Ectodermal cell (in vitro differentiated cells): ENCODE results near the gene NMBR.
"Not testable (repeated sequence)": the region's sequence is repeated elsewhere in the genome, so short reads cannot be mapped to it uniquely, and the experiment has no call there.

Experiments
- H3K27ac ChIP-seq: 2 replicates; pipeline ENCODE4 v1.7.0; 2013; ENCODE audit warnings: mild to moderate bottlenecking, low read depth, low read length; ENCODE audit not compliant: insufficient read depth, poor library complexity, severe bottlenecking
- H3K27me3 ChIP-seq: 2 replicates; pipeline ENCODE4 v1.7.0; 2013; ENCODE audit warnings: mild to moderate bottlenecking, low read length; ENCODE audit not compliant: insufficient read depth, control insufficient read depth, poor library complexity, severe bottlenecking
- H3K36me3 ChIP-seq: one replicate; pipeline ENCODE4 v1.7.0; 2013; ENCODE audit warnings: low read length; ENCODE audit not compliant: control insufficient read depth, insufficient read depth
- H3K4me1 ChIP-seq: one replicate; pipeline ENCODE4 v1.7.0; 2013; ENCODE audit warnings: low read length; ENCODE audit not compliant: control insufficient read depth, insufficient read depth
- H3K4me3 ChIP-seq: 2 replicates; pipeline ENCODE4 v1.7.0; 2013; ENCODE audit warnings: low read depth, low read length, control low read depth; ENCODE audit not compliant: insufficient read depth
- H3K9me3 ChIP-seq: 2 replicates; pipeline ENCODE4 v1.7.0; 2013; ENCODE audit warnings: mild to moderate bottlenecking, low read length, moderate library complexity; ENCODE audit not compliant: control insufficient read depth
- whole genome bisulfite sequencing, 2 experiments: methylation state at CpG; one replicate each; pipeline ENCODE4 v1.1.7; 2013; ENCODE audit warnings: missing lambda C conversion rate in 2 of 2; 5-methylcytosine and 5-hydroxymethylcytosine counted together

Gene NMBR

DNA sequence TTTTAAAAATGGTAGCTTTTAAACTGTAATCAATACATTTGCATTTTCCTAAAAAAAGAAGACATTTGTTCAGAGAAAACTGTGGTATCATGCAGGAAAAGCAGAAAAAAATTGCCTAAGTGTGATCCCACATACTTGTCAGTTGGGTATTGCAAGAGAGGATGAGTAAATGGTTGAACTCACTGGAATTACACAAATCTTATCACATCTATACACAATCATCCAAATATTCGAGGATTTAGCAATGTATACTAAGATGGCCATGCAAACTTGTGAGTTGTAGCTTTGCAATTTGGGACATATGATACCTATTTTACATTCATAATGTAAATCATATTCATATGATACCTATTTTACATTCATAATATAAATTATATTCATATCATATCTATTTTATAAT is 72.4 kb downstream of the NMBR start:
- Histone ChIP-seq H3K9me3 (no peaks in the 10 kb centered on the region), H3K36me3 (no peaks in the 10 kb centered on the region), H3K27me3 (no peaks in the 10 kb centered on the region), H3K4me3 (no peak overlapping the region), H3K4me1 (no peaks in the 10 kb centered on the region), H3K27ac (no peak overlapping the region)
- no CpG with 5 or more reads among the region's 1 CpG for WGBS, 2 experiments

DNA sequence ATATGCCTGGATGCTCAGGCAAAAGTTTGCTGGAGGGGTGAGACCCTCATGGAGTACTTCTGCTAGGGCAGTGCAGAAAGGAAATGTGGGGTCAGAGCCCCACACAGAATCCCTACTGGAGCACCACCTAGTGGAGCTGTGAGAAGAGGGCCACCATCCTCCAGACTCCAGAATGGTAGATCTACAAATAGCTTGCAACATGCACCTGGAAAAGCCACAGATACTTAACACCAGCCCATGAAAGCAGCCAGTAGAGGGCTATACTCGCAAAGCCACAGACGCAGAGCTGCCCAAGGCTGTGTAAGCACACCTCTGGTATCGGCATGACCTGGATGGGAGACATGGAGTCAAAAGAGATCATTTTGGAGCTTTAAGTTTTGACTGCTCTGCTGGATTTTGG is 74.9 kb downstream of the NMBR start:
- H3K36me3 ChIP-seq: no peaks in the 10 kb centered on the region
- WGBS, 2 experiments: 86 to 92% methylated on average over 3 of the region's 3 CpGs

DNA sequence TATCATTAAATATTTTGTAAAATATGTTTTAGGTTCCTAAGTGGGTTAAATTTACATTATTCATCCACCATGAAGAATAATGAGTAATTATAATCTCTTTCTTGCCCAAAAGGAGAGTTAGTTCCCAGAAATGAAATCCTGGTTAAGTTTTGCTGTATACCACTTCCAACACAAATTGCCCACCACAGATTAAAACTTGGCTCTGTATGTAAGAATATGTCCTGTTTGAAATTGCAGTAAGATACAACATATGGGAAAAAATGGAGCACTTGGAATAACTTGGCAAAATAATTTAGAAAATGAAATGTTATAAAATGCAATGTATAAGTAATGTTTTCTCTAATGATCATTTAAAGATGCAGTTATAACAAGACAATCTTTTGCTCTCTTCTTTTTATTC is 78.5 kb downstream of the NMBR start:
- H3K36me3 ChIP-seq: no peaks in the 10 kb centered on the region
- H3K9me3 ChIP-seq: no peaks in the 10 kb centered on the region
- H3K4me1 ChIP-seq: no peaks in the 10 kb centered on the region
- H3K4me3 ChIP-seq: no peak overlapping the region
- H3K27ac ChIP-seq: no peak overlapping the region
- H3K27me3 ChIP-seq: no peaks in the 10 kb centered on the region

More for the DNA sequence above, 74.9 kb downstream of the NMBR start:
- H3K27ac ChIP-seq: no peak overlapping the region
- H3K4me1 ChIP-seq: no peaks in the 10 kb centered on the region
- H3K4me3 ChIP-seq: no peak overlapping the region
- no peaks in the 10 kb centered on the region for H3K27me3 ChIP-seq
- H3K9me3 ChIP-seq: no peaks in the 10 kb centered on the region

DNA sequence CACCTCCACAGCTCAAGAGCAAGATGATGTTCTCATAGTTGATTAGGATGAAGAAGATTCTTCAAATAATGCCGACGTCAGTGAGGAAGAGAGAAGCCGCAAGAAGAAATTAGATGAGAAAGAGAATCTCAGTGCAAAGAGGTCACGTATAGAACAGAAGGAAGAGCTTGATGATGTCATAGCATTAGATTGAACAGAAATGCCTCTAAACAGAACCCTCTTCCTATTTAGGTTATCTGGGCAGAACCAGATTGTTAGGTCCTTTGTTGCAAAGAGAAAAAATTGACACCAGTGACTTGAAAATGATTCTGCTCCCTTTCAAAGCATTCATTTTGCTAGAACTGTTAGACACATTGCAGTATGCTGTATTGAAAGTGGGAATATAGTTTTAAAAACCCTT is 84.1 kb downstream of the NMBR start:
- H3K27ac ChIP-seq, H3K4me1 ChIP-seq, H3K4me3 ChIP-seq, H3K36me3 ChIP-seq, H3K27me3 ChIP-seq, H3K9me3 ChIP-seq: not testable (repeated sequence)
- 89 to 98% methylated on average over 4 of the region's 4 CpGs for WGBS, 2 experiments

DNA sequence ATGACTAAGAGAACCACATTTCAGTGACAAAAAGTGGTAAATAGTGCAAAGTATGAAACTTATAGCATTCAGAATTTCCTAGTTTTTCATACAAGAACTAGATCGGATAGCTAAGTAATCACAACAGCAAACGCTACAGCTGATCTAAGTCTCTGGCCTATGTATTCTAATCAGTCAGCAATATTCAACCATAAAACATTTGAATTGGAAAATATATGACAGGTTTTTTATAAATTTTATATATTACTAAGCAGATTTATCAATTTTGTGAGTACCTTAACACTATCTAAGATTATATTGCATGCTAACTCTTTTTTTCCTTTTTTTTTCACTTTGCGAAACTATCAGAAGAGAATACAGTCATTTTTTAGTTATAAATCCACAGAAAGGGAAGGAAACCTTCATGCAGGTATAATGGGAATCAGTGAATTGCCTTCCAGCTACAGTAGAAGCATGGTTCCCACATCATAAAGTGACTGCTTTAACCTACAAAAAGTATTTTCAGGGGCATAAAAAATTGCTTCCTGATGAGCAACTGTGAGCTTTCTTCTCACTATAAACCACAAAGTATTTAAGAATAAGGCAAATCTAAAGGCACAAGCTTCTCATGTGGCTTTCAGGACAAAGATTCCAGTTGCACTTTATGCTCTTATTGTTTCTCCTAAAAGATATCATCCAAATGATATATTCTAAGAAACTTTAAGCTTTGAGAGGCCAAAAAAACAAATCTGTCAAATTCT is 88.2 kb downstream of the NMBR start:
- H3K27me3 ChIP-seq: no peaks in the 10 kb centered on the region
- no peaks in the 10 kb centered on the region for H3K4me1 ChIP-seq
- H3K36me3 ChIP-seq: no peaks in the 10 kb centered on the region
- no peaks in the 10 kb centered on the region for H3K9me3 ChIP-seq
- H3K27ac ChIP-seq: no peak overlapping the region
- 96 to 100% methylated on average over 2 to 3 of the region's 3 CpGs for WGBS, 2 experiments
- H3K4me3 ChIP-seq: no peak overlapping the region

DNA sequence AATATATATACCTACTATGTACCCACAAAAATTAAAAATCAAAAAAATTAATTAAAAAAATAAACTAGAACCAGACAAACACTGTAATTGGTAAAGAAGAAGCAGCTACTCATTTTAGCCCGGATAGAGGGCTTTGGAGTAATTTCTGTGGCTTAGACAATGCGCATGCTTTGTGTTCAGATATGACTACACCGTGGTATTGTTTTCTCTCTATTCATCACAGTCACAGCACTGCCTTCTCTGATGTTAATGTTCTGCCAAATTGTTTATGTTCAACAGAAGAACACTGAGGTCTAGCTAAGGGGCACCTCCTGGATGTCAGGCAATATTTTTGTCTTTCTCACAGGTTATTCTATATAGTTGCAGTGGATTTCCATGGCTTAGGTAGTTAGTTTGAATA is 91.7 kb downstream of the NMBR start:
- Histone ChIP-seq H3K27ac (no peak overlapping the region), H3K27me3 (no peaks in the 10 kb centered on the region), H3K36me3 (no peaks in the 10 kb centered on the region), H3K4me1 (no peaks in the 10 kb centered on the region), H3K4me3 (no peak overlapping the region), H3K9me3 (no peaks in the 10 kb centered on the region)
- 95 to 96% methylated on average over 3 of the region's 3 CpGs for WGBS, 2 experiments

DNA sequence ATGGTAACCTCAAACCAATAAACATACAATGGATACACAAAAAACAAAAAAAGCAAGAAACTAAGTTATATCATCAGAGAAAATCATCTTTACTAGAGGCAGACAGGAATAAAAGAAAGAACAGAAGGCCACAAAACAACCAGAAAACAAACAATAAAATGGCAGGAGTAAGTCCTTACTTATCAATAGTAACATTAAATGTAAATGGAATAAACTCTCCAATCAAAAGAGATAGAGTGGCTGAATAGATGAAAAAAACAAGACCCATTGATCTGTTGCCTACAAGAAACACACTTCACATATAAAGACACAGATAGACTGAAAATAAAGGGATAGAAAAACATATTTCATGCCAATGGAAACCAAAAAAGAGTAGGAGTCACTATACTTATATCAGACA is 95.5 kb downstream of the NMBR start:
- Histone ChIP-seq H3K27me3 (no peaks in the 10 kb centered on the region), H3K27ac (no peak overlapping the region), H3K4me1 (no peaks in the 10 kb centered on the region), H3K36me3 (no peaks in the 10 kb centered on the region), H3K4me3 (no peak overlapping the region), H3K9me3 (no peaks in the 10 kb centered on the region)

DNA sequence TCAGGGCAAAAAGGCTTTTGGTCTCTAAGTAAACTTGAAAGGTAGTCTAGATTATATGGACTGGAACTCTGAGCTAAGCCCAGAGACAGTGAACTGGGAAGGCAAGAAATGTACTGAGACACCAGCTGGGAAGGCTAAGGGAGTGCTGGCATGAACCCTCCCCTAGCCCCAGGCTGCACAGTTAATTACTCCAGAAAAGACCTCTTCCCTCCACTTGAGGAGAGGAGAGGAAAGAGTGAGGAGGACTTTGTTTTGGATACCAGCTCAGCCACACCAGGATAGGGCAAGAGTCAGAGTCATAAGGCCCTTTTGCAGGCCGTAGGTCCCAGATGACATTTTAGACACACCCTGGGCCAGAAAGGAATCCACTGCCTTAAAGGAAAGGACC is 98.3 kb downstream of the NMBR start:
- Histone ChIP-seq H3K4me3 (no peak overlapping the region), H3K27me3 (no peaks in the 10 kb centered on the region), H3K27ac (no peak overlapping the region), H3K36me3 (no peaks in the 10 kb centered on the region), H3K4me1 (no peaks in the 10 kb centered on the region), H3K9me3 (no peaks in the 10 kb centered on the region)
- WGBS, 2 experiments: 95 to 96% methylated on average over 1 of the region's 1 CpG

DNA sequence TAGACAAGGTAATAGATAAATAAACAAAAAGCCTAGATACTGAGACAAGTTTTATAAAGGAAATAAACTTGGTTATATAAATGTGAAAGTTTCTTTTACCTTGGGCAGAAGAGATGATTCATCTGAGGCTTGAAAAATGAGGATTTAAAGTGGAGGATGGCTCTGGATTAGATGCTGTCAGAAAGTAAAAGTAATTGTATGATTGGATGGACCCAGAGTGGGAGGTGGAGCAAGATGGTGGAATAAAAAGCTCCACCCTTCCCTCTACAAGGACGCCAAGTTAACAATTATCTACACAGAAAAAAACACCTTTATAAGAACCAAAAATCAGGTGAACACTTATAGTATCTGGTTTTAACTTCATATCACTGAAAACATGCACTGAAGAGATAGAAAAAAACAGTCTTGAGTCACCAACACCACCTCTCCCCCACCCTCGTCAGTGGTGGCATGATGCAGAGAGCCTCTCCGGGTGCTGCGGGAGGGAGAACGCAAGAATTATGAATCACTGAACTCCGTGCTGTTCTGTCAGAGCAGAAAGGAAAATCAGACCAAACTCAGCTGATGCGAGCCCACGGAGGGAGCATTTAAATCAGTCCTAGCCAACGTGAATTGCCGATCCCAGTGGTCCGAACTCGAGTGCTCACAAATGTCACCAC is 98.9 kb downstream of the NMBR start:
- Histone ChIP-seq H3K27ac (no peak overlapping the region), H3K27me3 (no peaks in the 10 kb centered on the region), H3K4me3 (no peak overlapping the region), H3K4me1 (no peaks in the 10 kb centered on the region), H3K9me3 (no peaks in the 10 kb centered on the region), H3K36me3 (no peaks in the 10 kb centered on the region)
- 96 to 97% methylated on average over 11 to 12 of the region's 12 CpGs for WGBS, 2 experiments

DNA sequence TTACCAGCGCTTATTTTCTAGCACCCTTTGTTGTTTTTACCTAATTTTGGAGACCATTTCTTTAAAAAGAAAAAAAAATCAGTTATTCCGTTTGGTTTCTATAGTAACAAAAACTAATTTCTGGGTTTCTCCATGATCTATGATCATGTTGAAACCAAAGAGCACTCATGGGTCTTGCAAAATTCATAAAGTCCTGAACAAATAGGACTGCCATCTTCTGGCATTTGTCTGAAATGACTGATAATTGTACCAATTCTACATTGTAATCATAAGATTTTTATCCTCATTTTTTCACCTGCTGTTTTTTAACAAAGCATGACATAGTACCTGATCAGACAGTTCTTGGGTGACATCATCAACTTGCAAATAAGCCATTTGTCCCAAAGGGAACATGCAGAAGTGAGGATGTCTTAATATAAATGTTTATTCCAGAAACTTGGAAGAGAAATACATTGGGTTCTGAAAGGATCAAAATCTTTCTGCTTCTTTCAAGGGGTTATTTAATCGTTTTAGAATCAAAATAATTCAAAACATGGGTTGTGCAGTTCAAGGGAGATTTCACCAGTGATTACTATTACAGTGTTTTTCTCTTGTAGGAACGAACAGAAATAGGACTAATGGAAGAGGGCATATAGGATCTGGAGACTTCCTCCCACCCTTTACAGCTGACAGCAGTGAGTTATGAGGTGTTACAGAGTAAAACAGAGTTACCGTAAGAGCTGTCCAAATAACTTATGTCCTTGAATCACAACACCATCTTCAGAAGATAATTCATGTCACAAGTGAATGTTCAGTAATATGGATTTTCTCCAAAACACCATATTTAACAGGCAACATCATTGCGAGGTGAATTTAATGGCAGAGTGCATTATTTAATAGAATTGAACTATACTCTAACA is 101.3 kb downstream of the NMBR start:
- no peaks in the 10 kb centered on the region for H3K9me3 ChIP-seq
- H3K4me1 ChIP-seq: no peaks in the 10 kb centered on the region
- no peak overlapping the region for H3K27ac ChIP-seq
- WGBS, 2 experiments: 97 to 98% methylated on average over 5 of the region's 6 CpGs
- H3K27me3 ChIP-seq: no peaks in the 10 kb centered on the region
- no peaks in the 10 kb centered on the region for H3K36me3 ChIP-seq
- no peak overlapping the region for H3K4me3 ChIP-seq
